HepG2 (cell line): ENCODE data around the gene NAA35. TPM values are rescaled to one million over a fixed set of nuclear protein-coding genes. Genes with fewer than 3 reads are reported as not detected.

Experiments used
- ATAC-seq: fragments of 200-7000 bp; cut with Tn5 transposase; 3 replicates; pipeline ENCODE4 v1.9.1; 2020; ENCODE audit warnings: mild to moderate bottlenecking, moderate library complexity
- BruUV-seq: library from RNA; stranded (reverse); fragments of 400-500 nt; replicated peaks from 2 replicates; lab custom pipeline; 2021; lab: Mats Ljungman, UMichigan
- CTCF ChIA-PET: fragments of 300-600 bp; formaldehyde crosslinking; extraction: SDS; loops from one replicate; lab custom pipeline; 2021; ENCODE audit warnings: low total read pairs, inconsistent platforms, low intra/inter-chr PET ratio; lab: Yijun Ruan, JAX
- POLR2A ChIA-PET: fragments of 350-600 bp; sonication (Branson Sonifier 250); formaldehyde crosslinking; loops from one replicate; lab custom pipeline; 2020; ENCODE audit warnings: antibody characterized with exemption, inconsistent platforms; lab: Yijun Ruan, JAX
- DNase-seq: peaks from one replicate; pipeline ENCODE4 v3.0.0-alpha.2; 2015; ENCODE audit warnings: low spot score
- FAIRE-seq: peaks from 3 replicates; lab custom pipeline; 2011; peaks lifted over from hg19 to GRCh38; lab: Jason Lieb, UNC
- H2AFZ ChIP-seq: one replicate; pipeline ENCODE4 v1.6.1; 2011; ENCODE audit warnings: low read length, inconsistent platforms
- H3K27ac ChIP-seq: fragments of 300-600 bp; 3 replicates; pipeline ENCODE4 v1.8.0; 2011; ENCODE audit warnings: mixed run types, mild to moderate bottlenecking, mixed read lengths, low read length, inconsistent platforms; ENCODE audit not compliant: insufficient read depth; ENCODE audit errors: extremely low read length
- H3K27me3 ChIP-seq, 2 experiments: fragments of 200-600 bp in 1 of 2; 2 replicates in 1 of 2; 3 replicates in 1 of 2; pipeline versions ENCODE4 v1.6.0 to v1.8.0; 2011; ENCODE audit warnings: low read length in 2 of 2, mild to moderate bottlenecking in 2 of 2, moderate library complexity in 2 of 2, inconsistent platforms in 1 of 2; ENCODE audit not compliant: insufficient read depth in 2 of 2, control insufficient read depth in 1 of 2
- H3K36me3 ChIP-seq, 2 experiments: fragments of 200-600 bp in 1 of 2; replicated peaks in 1 of 2; 2 replicates in 1 of 2; 3 replicates in 1 of 2; pipeline versions ENCODE4 v1.5.1 to v1.8.0; 2011; ENCODE audit warnings: low read length in 2 of 2, inconsistent platforms in 1 of 2; ENCODE audit not compliant: insufficient read depth in 2 of 2, control insufficient read depth in 1 of 2
- H3K4me1 ChIP-seq: 2 replicates; pipeline ENCODE4 v1.5.1; 2012; ENCODE audit warnings: low read length, inconsistent platforms; ENCODE audit not compliant: insufficient read depth
- H3K4me2 ChIP-seq: 2 replicates; pipeline ENCODE4 v1.6.0; 2011; ENCODE audit warnings: low read depth, low read length, inconsistent platforms
- H3K4me3 ChIP-seq, 3 experiments: fragments of 200-600 bp in 1 of 3; sonication (generic), shearing (Covaris generic) in 1 of 3; replicated peaks in 1 of 3; 2 replicates each; pipeline ENCODE4 v1.5.1; 2011 to 2016; ENCODE audit warnings: low read length in 3 of 3, inconsistent platforms in 2 of 3, low read depth in 2 of 3, mild to moderate bottlenecking in 2 of 3, control low read depth in 1 of 3, mixed read lengths in 1 of 3; ENCODE audit not compliant: insufficient read depth in 1 of 3
- H3K79me2 ChIP-seq: one replicate; pipeline ENCODE4 v1.6.1; 2011; ENCODE audit warnings: low read length, inconsistent platforms; ENCODE audit not compliant: insufficient read depth
- H3K9ac ChIP-seq: 2 replicates; pipeline ENCODE4 v1.6.0; 2011; ENCODE audit warnings: mild to moderate bottlenecking, low read depth, low read length, inconsistent platforms; ENCODE audit not compliant: insufficient read depth
- H3K9me3 ChIP-seq: 2 replicates; pipeline ENCODE4 v1.5.1; 2012; ENCODE audit warnings: mild to moderate bottlenecking, low read length
- H4K20me1 ChIP-seq: 2 replicates; pipeline ENCODE4 v1.6.0; 2011; ENCODE audit warnings: inconsistent platforms, mild to moderate bottlenecking, low read length, moderate library complexity; ENCODE audit not compliant: insufficient read depth
- BRF2 ChIP-seq: sonication (generic); formaldehyde crosslinking; IDR thresholded peaks from 2 replicates; pipeline ENCODE4 v1.8.1; 2022; ENCODE audit warnings: mild to moderate bottlenecking, missing genetic modification reagents
- CBX2 ChIP-seq, 2 experiments: fragments of 200-600 bp in 1 of 2; sonication (generic); formaldehyde crosslinking in 1 of 2; IDR thresholded peaks; 2 replicates each; pipeline versions ENCODE4 v1.7.0 to v1.8.1; 2018 to 2022; ENCODE audit warnings: low read depth in 2 of 2, low read length in 1 of 2, mild to moderate bottlenecking in 1 of 2, missing genetic modification reagents in 1 of 2
- HMGXB4 ChIP-seq, 2 experiments: sonication (generic) in 1 of 2; formaldehyde crosslinking in 1 of 2; IDR thresholded peaks; 2 replicates each; pipeline versions ENCODE4 v1.4.0 to v1.6.1; 2018 to 2020; ENCODE audit warnings: missing genetic modification reagents in 2 of 2, borderline replicate concordance in 1 of 2, low read depth in 1 of 2, mild to moderate bottlenecking in 1 of 2, missing biosample characterization in 1 of 2
- HNRNPL ChIP-seq: fragments of 200-400 bp; formaldehyde crosslinking; IDR thresholded peaks from 2 replicates; pipeline ENCODE4 v1.6.1; 2017; ENCODE audit warnings: mild to moderate bottlenecking, low read depth, low read length
- KLF6 ChIP-seq: IDR thresholded peaks from 2 replicates; pipeline ENCODE4 v1.8.0; 2016; ENCODE audit warnings: missing biosample characterization, missing genetic modification reagents
- LCORL ChIP-seq, 2 experiments: fragments of 450-650 bp in 1 of 2; sonication (generic) in 1 of 2; formaldehyde crosslinking in 1 of 2; IDR thresholded peaks; 2 replicates each; pipeline versions ENCODE4 v1.5.0 to v1.6.1; 2017 to 2020; ENCODE audit warnings: antibody characterized with exemption in 1 of 2, missing genetic modification reagents in 1 of 2
- MAZ ChIP-seq, 2 experiments: sonication (generic) in 1 of 2; formaldehyde crosslinking in 1 of 2; IDR thresholded peaks; 2 replicates each; pipeline versions ENCODE4 v1.5.0 to v1.6.1; 2012 to 2020; ENCODE audit warnings: low read depth in 2 of 2, mild to moderate bottlenecking in 2 of 2, borderline replicate concordance in 1 of 2, improper control_type of control experiment in 1 of 2, low read length in 1 of 2, missing genetic modification reagents in 1 of 2, moderate library complexity in 1 of 2
- NCOA2 ChIP-seq: sonication (generic); formaldehyde crosslinking; IDR thresholded peaks from 2 replicates; pipeline ENCODE4 v1.8.0; 2022; ENCODE audit warnings: inconsistent platforms
- NCOA5 ChIP-seq: sonication (generic); formaldehyde crosslinking; IDR thresholded peaks from 2 replicates; pipeline ENCODE4 v1.4.0; 2020; ENCODE audit warnings: missing genetic modification reagents
- PHB2 ChIP-seq: fragments of 450-650 bp; IDR thresholded peaks from 2 replicates; pipeline ENCODE4 v1.6.1; 2018; ENCODE audit not compliant: partially characterized antibody
- RCOR2 ChIP-seq: IDR thresholded peaks from 2 replicates; pipeline ENCODE4 v1.6.1; 2016; ENCODE audit warnings: missing biosample characterization, missing genetic modification reagents
- TARDBP ChIP-seq: sonication (generic); formaldehyde crosslinking; IDR thresholded peaks from 2 replicates; pipeline ENCODE4 v1.8.0; 2022; ENCODE audit warnings: mild to moderate bottlenecking, missing genetic modification reagents
- U2AF1 ChIP-seq: fragments of 200-400 bp; formaldehyde crosslinking; optimal IDR thresholded peaks from 2 replicates; pipeline ENCODE3; 2017; ENCODE audit warnings: mild to moderate bottlenecking, low read depth, low read length
- ZNF136 ChIP-seq: sonication (generic); formaldehyde crosslinking; IDR thresholded peaks from 2 replicates; pipeline ENCODE4 v1.8.1; 2022; ENCODE audit warnings: low read depth, mild to moderate bottlenecking, moderate library complexity, missing genetic modification reagents
- ZNF326 ChIP-seq: sonication (generic); formaldehyde crosslinking; IDR thresholded peaks from 2 replicates; pipeline ENCODE4 v1.4.0; 2020; ENCODE audit warnings: missing genetic modification reagents, borderline replicate concordance
- ZNF460 ChIP-seq: sonication (generic); formaldehyde crosslinking; IDR thresholded peaks from 2 replicates; pipeline ENCODE4 v1.5.1; 2020; ENCODE audit warnings: missing genetic modification reagents, mild to moderate bottlenecking, borderline replicate concordance
- ZNF501 ChIP-seq: sonication (generic); formaldehyde crosslinking; IDR thresholded peaks from 2 replicates; pipeline ENCODE4 v1.5.1; 2020; ENCODE audit warnings: mild to moderate bottlenecking, moderate library complexity, missing genetic modification reagents
- ZNF513 ChIP-seq: sonication (generic); formaldehyde crosslinking; conservative IDR thresholded peaks from 2 replicates; pipeline ENCODE4 v1.5.0; 2020; ENCODE audit warnings: missing genetic modification reagents
- ZNF572 ChIP-seq: sonication (generic); formaldehyde crosslinking; IDR thresholded peaks from 2 replicates; pipeline ENCODE4 v1.5.1; 2020; ENCODE audit warnings: mild to moderate bottlenecking, missing genetic modification reagents
- ZNF724P ChIP-seq: sonication (generic); formaldehyde crosslinking; IDR thresholded peaks from 2 replicates; pipeline ENCODE4 v1.8.0; 2022; ENCODE audit warnings: missing genetic modification reagents, borderline replicate concordance
- ZNF737 ChIP-seq: sonication (generic); formaldehyde crosslinking; IDR thresholded peaks from 2 replicates; pipeline ENCODE4 v1.5.0; 2020; ENCODE audit warnings: missing genetic modification reagents, mild to moderate bottlenecking, borderline replicate concordance
- WGBS: methylation state at CpG from one replicate; pipeline ENCODE4 v1.1.6; 2017; ENCODE audit warnings: low lambda C conversion rate; 5-methylcytosine and 5-hydroxymethylcytosine counted together
- in situ Hi-C: cut with HindIII; loops from 2 replicates; pipeline ENCODE4 v1.10.0; 2017; ENCODE audit warnings: low pct_unique_long_range_greater_than_20kb; ENCODE audit not compliant: extremely low pct_ligation_motif_present
- intact Hi-C: fragments of 100-400 bp; cut with micrococcal nuclease; formaldehyde crosslinking; loops from one replicate; pipeline ENCODE4 v1.10.0; 2022; ENCODE audit not compliant: unreplicated experiment
- polyA plus RNA-seq, 8 experiments: library from polyadenylated mRNA; depleted of rRNA in 3 of 8; stranded (reverse) in 7 of 8; unstranded in 1 of 8; fragments of >200 nt; fragmentation: Illumina TruSeq in 4 of 8; extraction: Trizol in 4 of 8; gene quantifications; 2 replicates each; pipeline versions ENCODE4 v1.2.1 to v1.2.3, GENCODE V29; 2011 to 2016; ENCODE audit warnings: low read depth in 4 of 8, missing spikeins in 1 of 8, mixed read lengths in 1 of 8; ENCODE audit not compliant: insufficient read depth in 1 of 8
- total RNA-seq, 5 experiments: library from RNA; depleted of rRNA; stranded (reverse); fragments of >200 nt; fragmentation: Illumina TruSeq; extraction: Trizol; gene quantifications; 2 replicates each; pipeline ENCODE4 v1.2.3, GENCODE V29; 2016; ENCODE audit warnings: low read depth in 1 of 5

The NAA35 gene
- total and polyA plus RNA-seq, 2 of the 13 experiments (the other 11 are each of a cell fraction or from before 2014, with no cell fraction given) = 21.6 to 28.9 TPM

- TF ChIP-seq ZNF501 (no peak), LCORL (IDR thresholded peaks at IDR 0.05) (no peak), LCORL (CRISPR knock-in tag; IDR thresholded peaks at IDR 0.05) (no peak), ZNF724P (CRISPR knock-in tag) (no peak), HNRNPL (no peak), TARDBP (CRISPR knock-in tag) (no peak), RCOR2 (CRISPR knock-in tag) (no peak), ZNF513 (CRISPR knock-in tag) (no peak), NCOA2 (CRISPR knock-in tag) (no peak), BRF2 (no peak), ZNF326 (CRISPR knock-in tag) (no peak), KLF6 (no peak), ZNF136 (no peak)
These were observed 37.5 kb downstream of the NAA35 start (continued) for GRCh38 chr9:85978496-85978895.

GRCh38 chr9:85981369-85981768 is 40.4 kb downstream of the NAA35 start:
- Histone ChIP-seq H3K79me2 (no peaks in the 10 kb centered on the region), H3K27ac (no peak overlapping the region), H3K9me3 (no peaks in the 10 kb centered on the region), H2AFZ (no peak overlapping the region), H3K27me3 (no peaks in the 10 kb centered on the region), H3K4me3 (no peak overlapping the region), H3K4me2 (no peak overlapping the region), H3K9ac (no peak overlapping the region), H4K20me1 (no peaks in the 10 kb centered on the region), H3K36me3 (peaks cover 10 to 62% of the 10 kb centered on the region in 2 experiments), H3K4me1 (no peaks in the 10 kb centered on the region)
- ChIA-PET CTCF (no interaction called here), POLR2A (no interaction called here)
- intact Hi-C loops = no loop called here
- in situ Hi-C loops = no loop called here
- no peak for DNase-seq
- 94% methylated on average over 3 of the region's 3 CpGs for WGBS
- BruUV-seq = no TSS peak
- no peak for FAIRE-seq
- no peak for ATAC-seq
- TF ChIP-seq CBX2 (IDR thresholded peaks at IDR 0.05; ENCODE audit: low read depth, low read length) = no peak
- TF ChIP-seq CBX2 (CRISPR knock-in tag; IDR thresholded peaks at IDR 0.05; ENCODE audit: low read depth) = no peak
- TF ChIP-seq HMGXB4 (CRISPR knock-in tag; IDR thresholded peaks at IDR 0.05; ENCODE audit: borderline replicate concordance in 1 of 2, low read depth in 1 of 2) = no peak
- TF ChIP-seq U2AF1 = no peak
- TF ChIP-seq ZNF737 (CRISPR knock-in tag) = no peak
- TF ChIP-seq MAZ (IDR thresholded peaks at IDR 0.05; ENCODE audit: borderline replicate concordance, low read depth, low read length) = no peak
- TF ChIP-seq MAZ (CRISPR knock-in tag; IDR thresholded peaks at IDR 0.05; ENCODE audit: low read depth) = no peak
- TF ChIP-seq ZNF460 (CRISPR knock-in tag) = no peak
- no peak for TF ChIP-seq ZNF572 (CRISPR knock-in tag)
- TF ChIP-seq NCOA5 (CRISPR knock-in tag) = no peak
- no peak for TF ChIP-seq PHB2
